Neural progenitor cell (in vitro differentiated cells): ENCODE measurements around the gene TAF9B.

Experiments used
- EZH2 ChIP-seq: fragments of 200-600 bp; sonication (generic); IDR thresholded peaks from 2 replicates; pipeline ENCODE4 v1.6.1; 2017; ENCODE audit warnings: antibody characterized with exemption, mild to moderate bottlenecking, moderate library complexity
- TF ChIP-seq, protein P1 (sequence below): fragments of 200-600 bp; sonication (generic); IDR thresholded peaks from 2 replicates; pipeline ENCODE4 v1.5.1; 2017; ENCODE audit warnings: antibody characterized with exemption, mild to moderate bottlenecking

DNA sequence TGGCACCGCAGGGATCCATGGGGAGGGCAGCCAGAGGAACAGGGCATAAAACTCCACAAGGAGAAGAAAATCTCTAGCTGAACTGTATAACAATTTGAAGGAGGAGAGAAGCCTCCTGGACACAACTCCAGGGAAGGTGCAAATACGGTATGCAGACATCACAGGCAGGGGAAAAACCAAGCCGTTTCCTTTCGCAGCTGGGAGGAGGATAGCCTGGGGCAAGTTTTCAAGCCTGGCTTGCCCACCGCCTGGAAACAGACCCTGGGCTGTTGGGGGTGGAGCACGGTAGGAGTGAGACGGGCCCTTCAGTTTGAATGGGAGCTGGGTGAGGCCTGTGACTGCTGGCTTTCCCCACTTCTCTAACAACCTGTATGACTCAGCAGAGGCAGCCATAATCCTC is 43.4 kb upstream of the TAF9B start:
- no peak for TF ChIP-seq EZH2
- TF ChIP-seq, protein P1, sequence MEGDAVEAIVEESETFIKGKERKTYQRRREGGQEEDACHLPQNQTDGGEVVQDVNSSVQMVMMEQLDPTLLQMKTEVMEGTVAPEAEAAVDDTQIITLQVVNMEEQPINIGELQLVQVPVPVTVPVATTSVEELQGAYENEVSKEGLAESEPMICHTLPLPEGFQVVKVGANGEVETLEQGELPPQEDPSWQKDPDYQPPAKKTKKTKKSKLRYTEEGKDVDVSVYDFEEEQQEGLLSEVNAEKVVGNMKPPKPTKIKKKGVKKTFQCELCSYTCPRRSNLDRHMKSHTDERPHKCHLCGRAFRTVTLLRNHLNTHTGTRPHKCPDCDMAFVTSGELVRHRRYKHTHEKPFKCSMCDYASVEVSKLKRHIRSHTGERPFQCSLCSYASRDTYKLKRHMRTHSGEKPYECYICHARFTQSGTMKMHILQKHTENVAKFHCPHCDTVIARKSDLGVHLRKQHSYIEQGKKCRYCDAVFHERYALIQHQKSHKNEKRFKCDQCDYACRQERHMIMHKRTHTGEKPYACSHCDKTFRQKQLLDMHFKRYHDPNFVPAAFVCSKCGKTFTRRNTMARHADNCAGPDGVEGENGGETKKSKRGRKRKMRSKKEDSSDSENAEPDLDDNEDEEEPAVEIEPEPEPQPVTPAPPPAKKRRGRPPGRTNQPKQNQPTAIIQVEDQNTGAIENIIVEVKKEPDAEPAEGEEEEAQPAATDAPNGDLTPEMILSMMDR, result no peak
